Astrocyte of the cerebellum (primary cell): Measurements from ENCODE around the gene B3GNT8.

Experiments
- DNase-seq: peaks from one replicate; pipeline ENCODE4 v3.0.0-alpha.2; 2011; ENCODE audit warnings: low read depth
- H3K4me3 ChIP-seq: 2 replicates; pipeline ENCODE4 v1.5.1; 2011; ENCODE audit warnings: mild to moderate bottlenecking, low read depth, low read length, moderate library complexity
- CTCF ChIP-seq: IDR thresholded peaks from 2 replicates; pipeline ENCODE4 v1.5.1; 2012; ENCODE audit warnings: low read length, low read depth, moderate library complexity, mild to moderate bottlenecking; ENCODE audit errors: missing control alignments
- in situ Hi-C: cut with HindIII; loops from 2 replicates; pipeline ENCODE4 v1.10.0; 2017; ENCODE audit warnings: low sequenced_read_pairs

B3GNT8 gene

GRCh38 chr19:41455936-41456335, 28.8 kb upstream of the B3GNT8 start:
- no peak overlapping the region for H3K4me3 ChIP-seq
- no peak for DNase-seq
- in situ Hi-C loops, result no loop called here
- TF ChIP-seq CTCF, result no peak

DNA sequence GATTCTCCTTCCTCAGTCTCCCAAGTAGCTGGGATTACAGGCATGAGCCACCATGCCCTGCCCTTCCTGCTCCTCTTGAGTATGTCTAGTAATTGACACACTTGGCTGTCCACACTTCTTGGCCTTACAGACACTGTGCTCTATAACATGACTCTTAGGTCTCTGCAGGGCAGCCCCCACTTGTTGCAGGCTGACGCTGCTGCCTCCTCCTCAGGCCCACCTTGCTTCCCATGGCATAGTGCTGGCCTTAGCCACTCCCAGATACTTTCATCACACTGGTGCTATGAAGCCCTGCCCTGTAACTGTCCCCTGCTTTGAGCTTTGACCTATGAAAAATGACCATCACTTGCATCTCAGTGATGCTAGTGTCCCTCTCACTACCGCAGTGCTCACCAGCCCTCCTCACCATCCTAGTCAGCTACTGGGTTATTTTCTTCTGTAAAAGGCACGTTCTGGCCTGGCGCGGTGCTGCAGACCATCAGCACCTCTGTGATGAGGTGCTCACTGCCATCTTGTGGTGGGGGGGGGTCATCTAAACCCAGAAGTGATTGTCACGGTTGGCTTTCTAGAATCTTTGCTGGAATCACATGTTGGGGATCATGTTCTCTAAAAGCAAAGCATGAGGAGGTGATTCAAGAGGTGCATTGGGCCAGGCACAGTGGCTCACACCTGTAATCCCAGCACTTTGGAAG, 25.6 kb upstream of the B3GNT8 start:
- no peak overlapping the region for H3K4me3 ChIP-seq
- no peak for DNase-seq
- in situ Hi-C loops, result no loop called here
- no peak for TF ChIP-seq CTCF

GRCh38 chr19:41449865-41450178, 22.6 kb upstream of the B3GNT8 start:
- DNase-seq, result no peak
- TF ChIP-seq CTCF, result no peak
- in situ Hi-C loops, result no loop called here
- no peak overlapping the region for H3K4me3 ChIP-seq

GRCh38 chr19:41449079-41449864, 22.1 kb upstream of the B3GNT8 start:
- in situ Hi-C loops, result no loop called here
- peak; percentile 99 for TF ChIP-seq CTCF
- H3K4me3 ChIP-seq, result no peak overlapping the region
- peak; percentile 34 for DNase-seq

GRCh38 chr19:41447732-41448332, 20.7 kb upstream of the B3GNT8 start:
- DNase-seq, result no peak
- peak; percentile 20 for TF ChIP-seq CTCF
- in situ Hi-C loops, result no loop called here
- H3K4me3 ChIP-seq, result no peak overlapping the region

DNA sequence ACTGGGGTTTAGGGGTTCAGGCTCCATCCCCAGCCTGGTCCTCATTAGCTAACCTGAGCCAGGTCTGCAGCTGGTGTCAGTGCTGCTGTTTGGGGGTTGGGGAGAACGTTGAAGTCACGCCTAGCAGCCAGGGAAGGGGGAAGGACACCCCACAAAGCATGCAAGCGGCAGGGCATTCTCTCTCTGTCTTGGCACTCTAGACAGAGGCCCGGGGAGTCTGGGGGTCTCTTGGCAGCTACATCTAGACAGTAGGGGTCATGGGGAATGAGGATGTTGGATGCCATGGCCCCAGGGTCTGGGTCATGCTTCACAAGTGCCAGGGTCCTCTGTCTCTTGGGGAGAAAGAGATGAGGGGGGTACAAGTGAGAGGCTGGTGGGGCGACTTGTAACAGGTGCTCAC, 18.4 kb upstream of the B3GNT8 start:
- TF ChIP-seq CTCF, result no peak
- DNase-seq, result no peak
- H3K4me3 ChIP-seq, result no peak overlapping the region
- in situ Hi-C loops, result no loop called here
